ENCODE data around the gene ADARB2.

- TF ChIP-seq, protein P1, sequence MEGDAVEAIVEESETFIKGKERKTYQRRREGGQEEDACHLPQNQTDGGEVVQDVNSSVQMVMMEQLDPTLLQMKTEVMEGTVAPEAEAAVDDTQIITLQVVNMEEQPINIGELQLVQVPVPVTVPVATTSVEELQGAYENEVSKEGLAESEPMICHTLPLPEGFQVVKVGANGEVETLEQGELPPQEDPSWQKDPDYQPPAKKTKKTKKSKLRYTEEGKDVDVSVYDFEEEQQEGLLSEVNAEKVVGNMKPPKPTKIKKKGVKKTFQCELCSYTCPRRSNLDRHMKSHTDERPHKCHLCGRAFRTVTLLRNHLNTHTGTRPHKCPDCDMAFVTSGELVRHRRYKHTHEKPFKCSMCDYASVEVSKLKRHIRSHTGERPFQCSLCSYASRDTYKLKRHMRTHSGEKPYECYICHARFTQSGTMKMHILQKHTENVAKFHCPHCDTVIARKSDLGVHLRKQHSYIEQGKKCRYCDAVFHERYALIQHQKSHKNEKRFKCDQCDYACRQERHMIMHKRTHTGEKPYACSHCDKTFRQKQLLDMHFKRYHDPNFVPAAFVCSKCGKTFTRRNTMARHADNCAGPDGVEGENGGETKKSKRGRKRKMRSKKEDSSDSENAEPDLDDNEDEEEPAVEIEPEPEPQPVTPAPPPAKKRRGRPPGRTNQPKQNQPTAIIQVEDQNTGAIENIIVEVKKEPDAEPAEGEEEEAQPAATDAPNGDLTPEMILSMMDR (IDR thresholded peaks at IDR 0.05) = no peak
- no peak for TF ChIP-seq ZFX (IDR thresholded peaks at IDR 0.05; ENCODE audit: borderline replicate concordance)
These were observed 550.0 kb downstream of the ADARB2 start for GRCh38 chr10:1187151-1187854.
